ENCODE measurements around the gene SYTL2. TPM values are rescaled to one million over a fixed set of nuclear protein-coding genes. Genes with fewer than 3 reads are reported as not detected.
A peak's percentile ranks its signal among the peaks of the same experiment; 100 is the strongest.

SYTL2 gene
- total RNA-seq, 1 experiment from 2014 or later: 5.2 TPM

DNA sequence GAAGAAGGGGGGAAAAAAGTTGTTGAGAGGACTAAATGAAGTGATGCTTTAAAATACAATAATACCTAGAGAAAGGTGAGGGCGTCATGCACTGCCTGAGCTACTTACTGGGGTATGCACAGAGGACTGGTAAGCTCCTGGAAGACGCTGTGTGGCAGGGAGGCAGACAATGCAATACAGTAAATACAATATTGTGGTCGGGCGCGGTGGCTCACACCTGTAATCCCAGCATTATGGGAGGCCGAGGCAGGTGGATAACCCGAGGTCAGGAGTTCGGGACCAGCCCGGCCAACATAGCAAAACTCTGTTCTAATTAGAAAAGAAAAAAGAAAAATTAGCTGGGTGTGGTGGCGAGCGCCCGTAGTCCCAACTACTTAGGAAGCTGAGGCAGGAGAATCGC is 683 bp upstream of the SYTL2 start:
- WGBS (ENCODE audit: extremely low coverage, insufficient read length, low lambda C conversion rate): no CpG with 5 or more reads among the region's 13 CpGs

More for the DNA sequence above, 683 bp upstream of the SYTL2 start:
- TF ChIP-seq, protein P1, sequence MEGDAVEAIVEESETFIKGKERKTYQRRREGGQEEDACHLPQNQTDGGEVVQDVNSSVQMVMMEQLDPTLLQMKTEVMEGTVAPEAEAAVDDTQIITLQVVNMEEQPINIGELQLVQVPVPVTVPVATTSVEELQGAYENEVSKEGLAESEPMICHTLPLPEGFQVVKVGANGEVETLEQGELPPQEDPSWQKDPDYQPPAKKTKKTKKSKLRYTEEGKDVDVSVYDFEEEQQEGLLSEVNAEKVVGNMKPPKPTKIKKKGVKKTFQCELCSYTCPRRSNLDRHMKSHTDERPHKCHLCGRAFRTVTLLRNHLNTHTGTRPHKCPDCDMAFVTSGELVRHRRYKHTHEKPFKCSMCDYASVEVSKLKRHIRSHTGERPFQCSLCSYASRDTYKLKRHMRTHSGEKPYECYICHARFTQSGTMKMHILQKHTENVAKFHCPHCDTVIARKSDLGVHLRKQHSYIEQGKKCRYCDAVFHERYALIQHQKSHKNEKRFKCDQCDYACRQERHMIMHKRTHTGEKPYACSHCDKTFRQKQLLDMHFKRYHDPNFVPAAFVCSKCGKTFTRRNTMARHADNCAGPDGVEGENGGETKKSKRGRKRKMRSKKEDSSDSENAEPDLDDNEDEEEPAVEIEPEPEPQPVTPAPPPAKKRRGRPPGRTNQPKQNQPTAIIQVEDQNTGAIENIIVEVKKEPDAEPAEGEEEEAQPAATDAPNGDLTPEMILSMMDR (conservative IDR thresholded peaks at IDR 0.05): no peak
- H2BK20ac ChIP-seq (ENCODE audit: low read depth, low read length, poor library complexity, severe bottlenecking): no peak overlapping the region
- DNase-seq: no peak
- H3K4me2 ChIP-seq (ENCODE audit: insufficient read depth, insufficient read length, low read length): peak overlapping the region; percentile 86
- no peak overlapping the region for H4K8ac ChIP-seq (replicated peaks; ENCODE audit: insufficient read length, low read depth, low read length)
- H2AFZ ChIP-seq (ENCODE audit: low read length): no peak overlapping the region
- H3K79me1 ChIP-seq (ENCODE audit: insufficient read depth, low read depth, low read length, poor library complexity, severe bottlenecking): no peaks in the 10 kb centered on the region
- no peaks in the 10 kb centered on the region for H3K9me3 ChIP-seq (ENCODE audit: control insufficient read depth, low read depth, low read length)
- no peak overlapping the region for H3K56ac ChIP-seq (ENCODE audit: insufficient read length, low read depth, low read length)
- Mint-ChIP-seq H3K4me3 (peak overlapping the region; percentile 74 to 89), H3K9me3 (no peaks in the 10 kb centered on the region), H3K36me3 (ENCODE audit: insufficient read depth in 1 of 3, low read depth in 3 of 3) (no peaks in the 10 kb centered on the region), H3K27ac (no peak overlapping the region; a peak in 1 of 7 replicates), H3K4me1 (peaks cover 15% of the 10 kb centered on the region in 2 experiments), H3K27me3 (ENCODE audit: low read depth) (peaks cover 47% of the 10 kb centered on the region)
- no peak overlapping the region for H3K27ac ChIP-seq (ENCODE audit: insufficient read length, low read depth, low read length)
- H2BK120ac ChIP-seq (ENCODE audit: low read depth, low read length, poor library complexity, severe bottlenecking): no peak overlapping the region
- H2AK5ac ChIP-seq (ENCODE audit: insufficient read length, low read length): no peak overlapping the region
- peaks cover 1% of the 10 kb centered on the region; the same call in 1 of the 2 replicates for H3K27me3 ChIP-seq (ENCODE audit: insufficient read depth, low read length)
- no peak overlapping the region for H2BK12ac ChIP-seq (ENCODE audit: insufficient read length, low read depth, low read length)
- no peak overlapping the region for H3K14ac ChIP-seq (ENCODE audit: insufficient read depth, low read length)
- no peak overlapping the region for H4K5ac ChIP-seq (ENCODE audit: insufficient read length, low read depth, low read length)
- H3T11ph ChIP-seq (ENCODE audit: low read length): no peak overlapping the region
- H3K79me2 ChIP-seq (ENCODE audit: insufficient read depth, low read length): no peaks in the 10 kb centered on the region
- H3K23ac ChIP-seq (ENCODE audit: insufficient read length, low read depth, low read length): no peak overlapping the region
- peaks cover 11% of the 10 kb centered on the region for H3K23me2 ChIP-seq (ENCODE audit: insufficient read length, low read depth, low read length, poor library complexity, severe bottlenecking)
- H3K4me1 ChIP-seq (ENCODE audit: insufficient read depth, low read length): no peaks in the 10 kb centered on the region
- no peak overlapping the region for H3K18ac ChIP-seq (ENCODE audit: insufficient read length, low read depth, low read length)
- no peak overlapping the region for H4K91ac ChIP-seq (ENCODE audit: insufficient read length, low read depth, low read length)
- H2BK15ac ChIP-seq (ENCODE audit: low read depth, low read length): no peak overlapping the region
- peaks cover 3% of the 10 kb centered on the region for H4K20me1 ChIP-seq (ENCODE audit: control insufficient read depth, insufficient read depth, insufficient read length)
- no peak overlapping the region for H3K4ac ChIP-seq (ENCODE audit: low read depth, low read length)
- H2BK5ac ChIP-seq (ENCODE audit: insufficient read length, low read length): no peak overlapping the region
- H3K9ac ChIP-seq (ENCODE audit: extremely low read depth, insufficient read length, low read length): peak overlapping the region; percentile 40
